Spleen (tissue), 11 donors: ENCODE results near the gene PHRF1. TPM values are rescaled to one million over a fixed set of nuclear protein-coding genes. Genes with fewer than 3 reads are reported as not detected.

Experiments used
- DNase-seq: peaks from one replicate; pipeline ENCODE4 v3.0.0-alpha.2; 2020
- H3K27ac ChIP-seq, 8 donors: fragments of 200-600 bp; sonication (generic) in 7 of 8; 1 replicate in 4 of 8; 2 replicates in 4 of 8; pipeline versions ENCODE4 v1.5.0 to v1.8.0; 2016 to 2021; ENCODE audit warnings: inconsistent platforms in 4 of 8, mild to moderate bottlenecking in 4 of 8, moderate library complexity in 1 of 8
- H3K27me3 ChIP-seq, 7 donors: fragments of 200-600 bp; sonication (generic) in 6 of 7; replicated peaks in 1 of 7; 1 replicate in 4 of 7; 2 replicates in 3 of 7; pipeline versions ENCODE4 v1.5.0 to v1.8.0; 2016 to 2021; ENCODE audit warnings: inconsistent platforms in 3 of 7, mild to moderate bottlenecking in 1 of 7
- H3K36me3 ChIP-seq, 6 donors: fragments of 200-600 bp; sonication (generic) in 5 of 6; 1 replicate in 4 of 6; 2 replicates in 2 of 6; pipeline versions ENCODE4 v1.5.0 to v1.8.0; 2016 to 2021; ENCODE audit warnings: inconsistent platforms in 2 of 6
- H3K4me1 ChIP-seq, 6 donors: fragments of 200-600 bp; sonication (generic) in 5 of 6; 1 replicate in 3 of 6; 2 replicates in 3 of 6; pipeline versions ENCODE4 v1.5.0 to v1.8.0; 2016 to 2021; ENCODE audit warnings: inconsistent platforms in 3 of 6
- H3K4me3 ChIP-seq, 8 donors: fragments of 200-600 bp; sonication (generic) in 7 of 8; 1 replicate in 4 of 8; 2 replicates in 4 of 8; pipeline versions ENCODE4 v1.5.0 to v1.8.0; 2016 to 2021; ENCODE audit warnings: inconsistent platforms in 4 of 8, mild to moderate bottlenecking in 4 of 8, moderate library complexity in 2 of 8
- H3K9me3 ChIP-seq, 8 donors: fragments of 200-600 bp; sonication (generic) in 7 of 8; 1 replicate in 4 of 8; 2 replicates in 4 of 8; pipeline versions ENCODE4 v1.5.0 to v1.8.0; 2016 to 2021; ENCODE audit warnings: inconsistent platforms in 4 of 8
- CTCF ChIP-seq, 11 experiments: fragments of 200-600 bp in 7 of 11; fragments of 450-650 bp in 4 of 11; sonication (generic) in 4 of 11; IDR thresholded peaks in 8 of 11; conservative IDR thresholded peaks in 3 of 11; 1 replicate in 7 of 11; 2 replicates in 4 of 11; pipeline versions ENCODE4 v1.4.0 to v1.8.0; 2016 to 2021; ENCODE audit warnings: antibody characterized with exemption in 11 of 11, inconsistent platforms in 4 of 11, mild to moderate bottlenecking in 1 of 11
- POLR2A ChIP-seq, 3 donors: fragments of 450-650 bp; IDR thresholded peaks; one replicate each; pipeline ENCODE4 v1.5.1; 2017; ENCODE audit warnings: antibody characterized with exemption in 3 of 3, mild to moderate bottlenecking in 1 of 3
- POLR2AphosphoS5 ChIP-seq, 3 donors: sonication (generic); formaldehyde crosslinking; IDR thresholded peaks; one replicate each; pipeline ENCODE4 v1.5.1; 2017; ENCODE audit warnings: antibody characterized with exemption in 3 of 3
- WGBS, 5 donors: extraction: QIAGEN DNeasy Blood & Tissue Kit in 3 of 5; methylation state at CpG; one replicate each; pipeline versions ENCODE4 v1.1.5 to v1.1.7; 2013 to 2018; 5-methylcytosine and 5-hydroxymethylcytosine counted together
- intact Hi-C: fragments of 100-400 bp; cut with DNase I; formaldehyde crosslinking; loops from one replicate; pipeline ENCODE4 v1.15.0; 2023; ENCODE audit warnings: low total_unique reads
- polyA plus RNA-seq, 3 donors: library from polyadenylated mRNA; stranded (reverse); fragments of 200-250 nt; gene quantifications; one replicate each; pipeline ENCODE4 v1.2.1, GENCODE V29; 2013
- total RNA-seq, 7 donors: library from RNA; depleted of rRNA in 3 of 7; stranded (reverse); fragments of >200 nt in 3 of 7; fragmentation: NEBNext Ultra II Directional in 4 of 7; extraction: Animal tissue kit (Norgen Biotek cat#: 25700) in 4 of 7; gene quantifications; one replicate each; pipeline versions ENCODE4 v1.1.0 to v1.2.1, GENCODE V29; 2016 to 2021
- donor health status: healthy with polysubstance abuse.
- donor health status: DM: no; HTN: no; CAD: no; lungs with moderate emphysema.
- donor health status: DM: no; HTN: no; CAD: no.
- donor health status: Bipolar disorder and iron deficiency.
- donor health status: healthy.
- donor health status: DM: no; HTN: no; CAD: no.
- donor health status: DM: yes; HTN: yes; CAD: no.

PHRF1 gene
- total and polyA plus RNA-seq, 10 donors: 7.3 to 41.5 (median 30.6) TPM

GRCh38 chr11:563066-563811 is 13.0 kb upstream of the PHRF1 start:
- intact Hi-C loops: no loop called here
- 86 to 97% (median 95%) methylated on average over 16 to 18 of the region's 18 CpGs for WGBS, 5 donors
- H3K27me3 ChIP-seq: peaks cover 0 to 19% (median 0%) of the 10 kb centered on the region in 7 donors
- H3K9me3 ChIP-seq: no peaks in the 10 kb centered on the region
- peak; percentile 77 for DNase-seq
- TF ChIP-seq CTCF (IDR thresholded peaks at IDR 0.05 in 8 of 11, conservative IDR thresholded peaks at IDR 0.05 in 3 of 11): no peak
- TF ChIP-seq POLR2AphosphoS5 (IDR thresholded peaks at IDR 0.05): no peak
- no peak for TF ChIP-seq POLR2A (IDR thresholded peaks at IDR 0.05)
- peaks cover 0 to 22% (median 3%) of the 10 kb centered on the region in 6 donors for H3K36me3 ChIP-seq
- H3K27ac ChIP-seq: no peak overlapping the region
- H3K4me1 ChIP-seq: peaks cover 13 to 48% (median 32%) of the 10 kb centered on the region in 6 donors
- H3K4me3 ChIP-seq: no peak overlapping the region

GRCh38 chr11:563812-564578 is 12.3 kb upstream of the PHRF1 start:
- intact Hi-C loops: no loop called here
- no peak for TF ChIP-seq POLR2AphosphoS5 (IDR thresholded peaks at IDR 0.05)
- Histone ChIP-seq H3K4me3 (no peak overlapping the region), H3K27ac (no peak overlapping the region), H3K27me3 (peaks cover 0 to 16% (median 0%) of the 10 kb centered on the region in 7 donors), H3K36me3 (peaks cover 0 to 22% (median 3%) of the 10 kb centered on the region in 6 donors), H3K9me3 (no peaks in the 10 kb centered on the region), H3K4me1 (peaks cover 14 to 51% (median 34%) of the 10 kb centered on the region in 6 donors)
- DNase-seq: peak; percentile 75
- WGBS, 5 donors: 90 to 94% (median 91%) methylated on average over 5 to 12 of the region's 12 CpGs

GRCh38 chr11:565921-566509 is 10.3 kb upstream of the PHRF1 start:
- 85 to 91% (median 87%) methylated on average over 9 to 12 of the region's 12 CpGs for WGBS, 5 donors
- Histone ChIP-seq H3K36me3 (peaks cover 0 to 22% (median 3%) of the 10 kb centered on the region in 6 donors), H3K4me1 (peaks cover 12 to 47% (median 30%) of the 10 kb centered on the region in 6 donors), H3K27ac (no peak overlapping the region), H3K27me3 (peaks cover 0 to 20% (median 0%) of the 10 kb centered on the region in 7 donors), H3K4me3 (no peak overlapping the region), H3K9me3 (no peaks in the 10 kb centered on the region)
- TF ChIP-seq CTCF (IDR thresholded peaks at IDR 0.05 in 8 of 11, conservative IDR thresholded peaks at IDR 0.05 in 3 of 11): no peak
- TF ChIP-seq POLR2AphosphoS5 (IDR thresholded peaks at IDR 0.05): peak in 1 of 3 donors; percentile 28
- intact Hi-C loops: no loop called here
- DNase-seq: peak; percentile 75

- peaks cover 0 to 21% (median 3%) of the 10 kb centered on the region in 6 donors for H3K36me3 ChIP-seq
- intact Hi-C loops: no loop called here
- H3K4me1 ChIP-seq: peaks cover 5 to 36% (median 19%) of the 10 kb centered on the region in 6 donors
- H3K27ac ChIP-seq: peak overlapping the region in 3 of 8 donors; percentile 61 to 88 (median 83)
- WGBS, 5 donors: 91 to 98% (median 95%) methylated on average over 9 to 18 of the region's 18 CpGs
- H3K27me3 ChIP-seq: peaks cover 0 to 20% (median 0%) of the 10 kb centered on the region in 7 donors
- DNase-seq: peak; percentile 78
- H3K9me3 ChIP-seq: no peaks in the 10 kb centered on the region
- no peak overlapping the region for H3K4me3 ChIP-seq
- TF ChIP-seq POLR2A (IDR thresholded peaks at IDR 0.05) (no peak), POLR2AphosphoS5 (IDR thresholded peaks at IDR 0.05) (no peak), CTCF (IDR thresholded peaks at IDR 0.05 in 8 of 11, conservative IDR thresholded peaks at IDR 0.05 in 3 of 11) (no peak)
Measured at GRCh38 chr11:567011-567628, 9.2 kb upstream of the PHRF1 start.
